GM21526 (cell line): ENCODE measurements around the gene PRAC1.
A peak's percentile ranks its signal among the peaks of the same experiment; 100 is the strongest.

Source experiments
- ATAC-seq: cut with Tn5 transposase; IDR thresholded peaks from one replicate; pipeline ENCODE4 v1.9.1; 2021; ENCODE audit warnings: moderate library complexity; ENCODE audit not compliant: unreplicated experiment, low FRiP score

The PRAC1 gene

DNA sequence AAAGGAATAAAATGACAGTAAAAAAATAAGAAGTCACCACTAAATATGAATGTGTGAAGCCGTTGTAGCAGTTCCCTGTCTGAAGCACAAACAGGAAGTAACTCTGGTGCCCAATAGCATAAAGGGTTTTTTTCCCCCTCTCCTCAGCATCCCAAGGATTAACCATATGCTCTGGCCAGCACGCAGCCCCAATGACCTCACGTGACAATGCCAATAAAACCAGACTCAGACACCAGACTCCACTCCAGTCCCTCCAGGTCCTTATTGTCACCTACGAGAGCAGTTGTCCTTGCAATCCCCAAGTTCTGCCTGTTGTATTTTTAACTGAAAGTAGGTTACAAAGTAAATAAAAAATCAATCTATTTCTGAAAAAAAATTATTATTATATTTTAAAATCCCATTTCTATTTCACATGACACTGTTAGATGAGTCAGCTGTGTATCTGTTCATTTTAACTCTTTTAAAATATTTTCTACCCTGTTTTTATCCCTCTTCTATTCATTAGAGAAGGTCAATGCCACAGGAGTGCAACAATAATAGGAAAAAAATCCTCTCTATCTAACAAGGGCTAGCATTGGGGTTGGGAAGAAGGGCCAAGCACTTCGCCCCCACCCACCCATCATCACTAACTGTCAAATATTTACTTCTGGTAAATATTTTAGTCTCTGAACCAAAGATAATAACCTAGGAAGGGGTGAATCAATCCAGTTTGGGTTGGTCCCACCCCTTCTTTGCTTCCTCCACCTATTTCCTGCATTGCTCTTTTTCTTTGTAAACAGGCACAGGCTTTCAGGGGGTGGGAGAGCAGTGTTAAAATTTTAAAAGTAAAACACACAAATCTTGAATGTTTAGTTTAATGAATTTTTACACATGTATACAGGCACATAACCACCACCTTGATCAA, 6.6 kb downstream of the PRAC1 start:
- no peak for ATAC-seq

DNA sequence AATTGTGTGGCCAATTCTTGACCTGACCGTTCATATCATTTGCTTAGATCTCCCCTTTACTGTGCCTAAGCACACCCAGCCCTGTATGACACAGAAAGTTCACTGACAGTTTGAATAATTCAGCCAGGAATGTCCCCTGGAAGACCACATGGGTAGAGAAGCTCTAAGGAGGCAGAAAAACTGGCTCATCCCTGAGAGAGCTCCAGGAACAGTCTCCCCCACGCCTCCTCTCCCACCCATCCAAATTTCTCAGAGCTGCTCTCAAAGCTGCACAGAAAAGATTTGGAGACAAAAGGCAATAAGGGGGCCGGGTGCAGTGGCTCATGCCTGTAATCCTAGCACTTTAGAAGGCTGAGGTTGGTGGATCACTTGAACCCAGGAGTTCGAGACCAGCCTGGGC, 11.2 kb downstream of the PRAC1 start:
- no peak for ATAC-seq

DNA sequence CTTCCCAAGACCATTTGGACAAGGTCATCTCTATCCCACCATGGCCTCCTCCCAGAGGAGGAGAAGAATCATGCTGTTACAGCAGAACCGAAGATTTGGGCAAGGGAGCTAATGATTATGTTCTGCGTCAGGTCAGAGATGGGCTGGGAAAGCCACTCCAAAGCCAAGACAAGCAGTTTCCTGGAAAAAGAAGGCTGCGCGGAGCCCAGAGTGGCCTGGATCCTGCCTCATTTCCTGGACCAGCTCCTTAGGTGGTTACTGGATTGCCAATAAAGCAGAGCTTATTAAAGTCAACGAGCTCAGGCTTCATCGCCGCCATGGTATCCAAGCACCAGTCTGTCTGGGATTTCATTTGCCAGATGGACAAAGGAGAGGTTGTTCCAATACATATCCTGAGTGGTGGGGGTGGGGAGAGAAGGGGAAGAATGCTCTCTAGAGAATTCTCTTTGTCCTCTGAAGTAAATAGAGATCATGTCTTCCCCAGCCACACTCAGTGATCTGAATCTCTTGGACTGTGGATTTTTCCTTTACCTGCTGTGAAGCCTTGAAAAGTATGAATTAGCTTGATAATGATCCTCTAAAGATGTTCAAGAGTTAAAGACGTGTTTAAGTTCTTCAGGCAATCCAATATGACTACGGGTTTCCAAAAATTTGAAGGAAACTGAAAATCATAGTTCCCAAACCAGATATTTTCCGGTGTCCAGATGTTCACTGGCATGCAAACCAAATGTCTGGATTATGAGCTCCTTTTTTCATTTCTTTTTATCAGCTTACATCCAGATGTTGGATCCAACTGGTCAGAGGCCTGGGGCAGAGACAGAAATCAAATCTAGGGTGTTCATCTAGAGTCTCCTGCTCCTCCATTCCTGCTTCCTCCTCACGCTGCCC, 17.7 kb downstream of the PRAC1 start:
- ATAC-seq: no peak

DNA sequence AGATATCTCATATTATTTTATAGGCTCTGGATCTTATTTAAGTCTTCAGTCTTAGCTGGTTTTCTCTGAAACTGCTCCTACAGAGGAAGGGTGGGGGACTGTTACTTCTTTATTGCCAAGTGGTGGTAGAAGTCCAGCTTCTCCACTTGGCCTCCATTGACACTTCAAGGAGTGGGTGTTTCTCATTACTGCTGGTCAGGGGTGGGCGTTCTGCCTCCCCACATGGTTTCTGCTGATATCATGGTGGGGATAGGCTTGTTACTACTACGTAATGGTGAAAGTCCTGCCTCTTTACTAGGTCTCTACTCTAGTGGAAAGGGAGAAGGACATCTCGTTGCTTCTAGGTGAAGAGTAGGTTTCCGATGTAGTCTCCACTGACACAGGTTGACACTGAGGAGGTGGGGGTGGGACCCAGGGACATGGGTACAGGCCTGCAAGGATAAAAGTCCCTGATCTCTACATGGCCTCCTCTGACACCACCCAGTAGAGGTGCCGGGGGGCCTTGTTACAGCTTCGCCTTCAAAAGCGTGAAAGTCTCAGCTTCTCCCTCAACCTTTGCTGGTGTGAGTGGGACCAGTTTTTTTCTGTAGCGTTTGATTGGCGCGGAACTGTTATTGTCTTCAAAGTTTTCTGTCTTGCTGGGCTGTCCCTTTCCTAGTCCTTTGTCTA, 20.3 kb downstream of the PRAC1 start:
- no peak for ATAC-seq

DNA sequence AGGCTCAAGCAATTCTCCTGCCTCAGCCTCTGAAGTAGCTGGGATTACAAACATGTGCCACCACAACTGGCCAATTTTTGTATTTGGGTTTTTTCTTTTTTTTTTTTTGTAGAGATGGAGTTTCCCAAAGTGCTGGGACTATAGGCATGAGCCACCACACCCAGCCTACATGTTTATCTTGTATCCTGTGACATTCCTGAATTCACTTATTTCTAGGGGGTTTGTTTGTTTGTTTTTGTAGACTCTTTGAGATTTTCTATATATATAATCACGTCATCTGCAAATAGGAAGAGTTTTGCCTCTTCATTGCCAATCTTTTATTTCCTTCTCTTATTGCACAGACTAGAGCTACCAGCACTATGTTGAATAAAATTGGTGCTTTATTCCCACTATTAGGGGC, 29.1 kb downstream of the PRAC1 start:
- no peak for ATAC-seq

DNA sequence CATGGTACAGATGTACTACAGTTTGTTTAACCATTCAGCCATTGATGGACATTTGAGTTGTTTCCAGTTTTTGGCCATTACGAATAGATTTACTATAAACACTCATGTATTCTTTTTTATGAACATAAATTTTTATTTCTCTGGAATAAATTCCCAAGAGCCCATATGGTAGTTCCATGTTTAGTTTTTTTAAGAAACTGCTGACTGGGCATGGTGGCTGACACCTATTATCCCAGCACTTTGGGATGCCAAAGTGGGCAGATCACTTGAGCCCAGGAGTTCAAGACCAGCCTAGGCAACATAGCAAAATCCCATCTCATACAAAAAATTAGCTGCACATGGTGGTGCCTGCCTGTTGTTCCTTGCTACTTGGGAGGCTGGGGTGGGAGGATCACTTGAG, 30.3 kb downstream of the PRAC1 start:
- no peak for ATAC-seq

DNA sequence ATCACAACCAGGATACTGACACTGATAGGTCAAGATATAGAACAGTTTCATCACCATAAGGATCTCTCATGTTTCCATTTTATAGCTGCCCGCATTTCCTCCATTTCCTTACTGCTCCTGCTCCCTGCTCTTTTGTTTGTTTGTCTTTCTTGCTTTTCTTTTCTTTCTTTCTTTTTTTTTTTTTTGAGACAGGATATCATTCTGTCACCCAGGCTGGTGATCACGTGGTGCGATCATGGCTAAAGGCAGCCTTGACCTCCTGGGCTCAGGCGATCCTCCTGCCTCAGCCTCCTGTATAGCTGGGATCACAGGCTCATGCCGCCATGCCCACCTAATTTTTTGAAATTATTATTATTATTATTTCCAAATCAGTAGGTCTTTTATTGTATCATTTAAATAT, 31.7 kb downstream of the PRAC1 start:
- no peak for ATAC-seq

DNA sequence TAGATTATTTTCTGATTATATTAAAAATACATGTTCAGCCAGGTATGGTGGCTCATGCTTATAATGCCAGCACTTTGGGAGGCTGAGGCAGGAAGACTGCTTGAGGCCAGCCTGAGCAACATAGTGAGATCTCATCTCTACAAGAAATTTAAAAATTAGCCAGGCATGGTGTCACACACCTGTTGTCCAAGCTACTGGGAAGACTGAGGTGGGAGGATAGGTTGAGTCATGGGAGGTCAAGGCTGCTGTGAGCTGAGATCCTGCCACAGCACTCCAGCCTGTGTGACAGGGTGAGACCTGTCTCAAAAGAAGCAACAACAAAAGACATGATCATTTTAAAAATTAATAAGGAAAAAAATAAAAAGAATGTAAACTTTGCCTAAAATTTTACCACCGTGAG, 40.7 kb downstream of the PRAC1 start:
- no peak for ATAC-seq

DNA sequence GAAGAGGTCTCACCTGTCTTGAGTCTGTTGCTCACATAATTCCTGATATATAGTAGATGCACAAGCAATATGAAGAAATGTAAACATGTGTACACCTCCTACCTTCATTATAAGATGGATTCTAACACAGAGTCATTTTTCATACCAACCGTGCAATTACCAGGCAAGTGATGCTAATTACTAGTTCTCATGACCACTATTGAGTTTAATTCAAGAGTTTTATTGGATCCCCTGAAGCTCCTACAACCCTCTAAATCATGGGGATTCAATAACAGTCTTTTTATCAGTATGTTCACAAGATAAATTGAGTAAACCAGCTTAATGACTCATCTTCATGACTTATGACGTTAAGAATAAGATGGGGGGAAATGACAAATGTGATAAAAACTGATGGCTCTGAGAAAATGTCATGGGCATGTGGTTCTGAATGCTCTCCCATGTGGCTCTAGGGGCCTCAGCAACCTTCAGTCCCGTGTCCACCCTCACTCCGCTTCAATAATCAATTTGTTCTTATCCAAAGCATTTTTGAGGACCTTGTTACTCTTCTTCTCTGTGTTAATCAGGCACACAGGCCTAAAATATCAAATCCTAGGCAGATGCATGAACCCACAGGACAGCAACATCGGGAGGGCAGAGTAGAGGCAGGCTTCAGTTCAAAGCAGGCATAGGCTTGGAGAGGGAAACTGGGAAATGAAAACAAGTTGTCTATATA, 42.8 kb downstream of the PRAC1 start:
- no peak for ATAC-seq

DNA sequence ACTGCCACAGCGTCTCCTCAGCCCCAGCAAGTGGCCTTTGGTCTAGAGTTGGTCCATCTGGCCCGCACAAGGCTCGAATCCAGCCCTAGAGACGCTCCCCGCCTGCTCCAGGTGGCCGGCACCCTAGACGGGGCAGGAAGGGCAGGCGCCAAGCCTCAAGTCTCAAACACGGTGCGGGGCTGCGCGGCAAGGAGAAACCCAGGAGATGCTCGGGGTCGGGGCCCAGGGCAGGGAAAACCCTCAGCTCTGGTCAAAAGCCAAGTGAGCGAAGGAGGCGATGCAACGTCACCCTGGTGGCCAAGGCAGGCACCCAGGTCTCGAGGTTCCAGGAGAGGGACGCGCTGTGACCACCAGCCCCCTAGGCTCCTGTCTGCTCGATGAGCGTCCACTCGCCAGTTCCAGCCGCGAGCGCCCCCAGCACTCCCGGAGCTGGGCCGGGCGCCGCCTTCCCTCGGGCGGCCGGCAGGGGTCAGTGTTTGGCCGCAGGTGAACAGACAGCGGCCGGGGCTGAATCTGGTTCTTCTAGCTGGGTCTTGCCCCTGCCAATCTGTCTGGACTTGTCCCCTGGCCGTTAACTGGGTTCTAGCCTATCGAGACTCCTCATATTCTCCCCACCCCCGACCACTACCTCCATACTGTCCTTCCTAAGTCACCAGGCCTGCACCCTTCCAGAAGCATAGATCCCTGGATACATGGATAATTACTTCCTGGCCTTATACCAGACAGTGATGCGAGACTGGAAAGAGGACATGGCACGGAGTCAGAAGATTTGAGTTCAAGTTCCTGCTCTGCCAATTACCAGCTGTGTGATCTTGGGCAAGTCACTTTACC, 44.0 kb downstream of the PRAC1 start:
- peak; percentile 52 for ATAC-seq

DNA sequence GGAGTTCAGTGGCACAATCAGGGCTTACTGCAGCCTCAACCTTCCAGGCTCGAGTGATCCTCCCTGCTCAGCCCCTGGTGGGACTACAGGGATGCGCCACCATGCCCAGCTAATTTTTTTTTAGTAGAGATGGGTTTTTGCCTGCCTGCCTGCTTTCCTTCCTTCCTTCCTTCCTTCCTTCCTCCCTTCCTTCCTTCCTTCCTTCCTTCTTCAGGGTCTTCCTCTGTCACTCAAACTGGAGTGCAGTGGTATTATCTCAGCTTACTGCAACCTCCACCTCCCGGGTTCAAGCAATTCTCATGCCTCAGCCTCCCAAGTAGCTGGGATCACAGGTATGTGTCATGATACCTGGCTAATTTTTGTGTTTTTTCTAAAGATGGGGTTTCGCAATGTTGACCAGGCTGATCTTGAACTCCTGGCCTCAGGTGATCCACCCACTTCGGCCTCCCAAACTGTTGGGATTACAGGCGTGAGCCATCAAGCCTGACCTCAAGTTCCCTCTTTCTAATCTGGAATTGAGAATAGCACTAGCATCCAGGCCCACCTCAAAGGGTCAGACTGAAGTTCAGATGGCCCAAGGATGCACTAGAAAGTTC, 45.3 kb downstream of the PRAC1 start:
- ATAC-seq: no peak

DNA sequence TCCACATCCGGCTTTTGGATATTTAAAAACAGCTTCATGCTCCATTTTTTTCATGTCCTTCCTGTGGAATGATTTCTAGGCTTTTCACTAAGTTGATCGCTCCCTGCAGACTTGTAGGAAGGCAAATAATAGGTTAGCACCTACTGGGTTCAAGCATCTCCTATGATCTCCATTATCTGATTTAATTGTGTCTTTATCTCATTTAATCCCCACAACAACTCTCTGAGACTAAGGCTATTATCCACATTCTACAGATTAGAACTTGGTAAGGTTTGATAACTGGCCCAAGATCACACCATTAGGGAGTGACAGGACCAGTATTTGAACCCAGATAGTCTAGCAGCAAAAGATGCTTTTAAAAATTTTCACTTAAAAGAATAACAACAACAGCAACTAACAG, 50.0 kb downstream of the PRAC1 start:
- no peak for ATAC-seq
